K562 (cell line): ENCODE results near the gene NAA15. TPM values are rescaled to one million over a fixed set of nuclear protein-coding genes. Genes with fewer than 3 reads are reported as not detected.

Source experiments
- ATAC-seq: fragments of 200-7000 bp; cut with Tn5 transposase; 3 replicates; pipeline ENCODE4 v1.9.1; 2020; ENCODE audit warnings: moderate library complexity
- BruUV-seq: library from RNA; stranded (reverse); fragments of 400-500 nt; replicated peaks from 2 replicates; lab custom pipeline; 2021; lab: Mats Ljungman, UMichigan
- CTCF ChIA-PET: fragments of 300-600 bp; formaldehyde crosslinking; extraction: SDS; loops from one replicate; lab custom pipeline; 2021; ENCODE audit warnings: low intra/inter-chr PET ratio; lab: Yijun Ruan, JAX
- POLR2A ChIA-PET: fragments of 300-600, 350-650 bp; sonication (Branson Sonifier 250); formaldehyde crosslinking; extraction: SDS; loops from one replicate; lab custom pipeline; 2021; ENCODE audit warnings: antibody characterized with exemption, inconsistent platforms; lab: Yijun Ruan, JAX
- DNase-seq, 4 experiments: peaks; one replicate each; pipeline versions ENCODE4 v3.0.0 to v3.0.0-alpha.2; 2011 to 2018; ENCODE audit warnings: low spot score in 3 of 4, mixed read lengths in 3 of 4; ENCODE audit errors: extremely low read depth in 1 of 4
- FAIRE-seq: peaks from 2 replicates; lab custom pipeline; 2011; peaks lifted over from hg19 to GRCh38; lab: Jason Lieb, UNC
- H2AFZ ChIP-seq: 2 replicates; pipeline ENCODE4 v1.6.0; 2011; ENCODE audit warnings: low read depth, low read length, control low read depth, inconsistent platforms
- H3K27ac ChIP-seq: fragments of 200-600 bp; 3 replicates; pipeline ENCODE4 v1.8.0; 2011; ENCODE audit warnings: low read depth, mild to moderate bottlenecking, control low read depth, inconsistent platforms, low read length, moderate library complexity, mixed read lengths; ENCODE audit errors: extremely low read depth
- H3K27me3 ChIP-seq, 2 experiments: fragments of 300-600 bp in 1 of 2; 2 replicates in 1 of 2; 3 replicates in 1 of 2; pipeline versions ENCODE4 v1.6.0 to v1.8.0; 2011; ENCODE audit warnings: inconsistent platforms in 2 of 2, low read length in 2 of 2, mild to moderate bottlenecking in 1 of 2, mixed read lengths in 1 of 2, moderate library complexity in 1 of 2; ENCODE audit not compliant: control insufficient read depth in 2 of 2, insufficient read depth in 2 of 2
- H3K36me3 ChIP-seq: fragments of 300-600 bp; 3 replicates; pipeline ENCODE4 v1.8.0; 2011; ENCODE audit warnings: mild to moderate bottlenecking, low read length, inconsistent platforms; ENCODE audit not compliant: control insufficient read depth, insufficient read depth
- H3K4me1 ChIP-seq, 2 experiments: fragments of 200-600 bp in 1 of 2; replicated peaks in 1 of 2; 2 replicates in 1 of 2; 3 replicates in 1 of 2; pipeline versions ENCODE4 v1.5.1 to v1.8.0; 2011; ENCODE audit warnings: inconsistent platforms in 2 of 2, low read length in 2 of 2, mild to moderate bottlenecking in 1 of 2, mixed read lengths in 1 of 2, moderate library complexity in 1 of 2; ENCODE audit not compliant: control insufficient read depth in 2 of 2, insufficient read depth in 2 of 2
- H3K4me2 ChIP-seq: 2 replicates; pipeline ENCODE4 v1.6.1; 2011; ENCODE audit warnings: low read length, control low read depth, inconsistent platforms, mixed read lengths; ENCODE audit not compliant: insufficient read depth
- H3K4me3 ChIP-seq: fragments of 200-600 bp; sonication (generic), shearing (Covaris generic); 2 replicates; pipeline ENCODE4 v1.5.1; 2016; ENCODE audit warnings: control low read depth, inconsistent platforms
- H3K79me2 ChIP-seq: fragments of 200-600 bp; 3 replicates; pipeline ENCODE4 v1.8.0; 2011; ENCODE audit warnings: low read length, inconsistent platforms; ENCODE audit not compliant: control insufficient read depth, insufficient read depth
- H3K9ac ChIP-seq, 2 experiments: 2 replicates each; pipeline versions ENCODE4 v1.6.0 to v1.6.1; 2011; ENCODE audit warnings: low read depth in 2 of 2, low read length in 2 of 2, control low read depth in 1 of 2, inconsistent platforms in 1 of 2, mild to moderate bottlenecking in 1 of 2, mixed read lengths in 1 of 2; ENCODE audit not compliant: insufficient read depth in 1 of 2
- H3K9me1 ChIP-seq: one replicate; pipeline ENCODE4 v1.6.0; 2011; ENCODE audit warnings: inconsistent platforms, mild to moderate bottlenecking, low read length, moderate library complexity; ENCODE audit not compliant: control insufficient read depth, insufficient read depth
- H3K9me3 ChIP-seq: replicated peaks from 2 replicates; pipeline ENCODE4 v1.5.1; 2011; ENCODE audit warnings: low read depth, low read length, inconsistent platforms; ENCODE audit not compliant: control insufficient read depth, insufficient read depth
- H4K20me1 ChIP-seq: replicated peaks from 2 replicates; pipeline ENCODE4 v1.6.1; 2011; ENCODE audit warnings: low read length, inconsistent platforms, mixed read lengths; ENCODE audit not compliant: control insufficient read depth, insufficient read depth
- MAFG ChIP-seq: fragments of 450-650 bp; conservative IDR thresholded peaks from 2 replicates; pipeline ENCODE4 v1.6.1; 2016; ENCODE audit warnings: missing genetic modification characterization, missing compliant biosample characterization
- ZBTB33 ChIP-seq: sonication (generic); formaldehyde crosslinking; IDR thresholded peaks from 2 replicates; pipeline ENCODE4 v1.8.1; 2023; ENCODE audit warnings: mild to moderate bottlenecking, missing genetic modification reagents
- ZNF384 ChIP-seq: IDR thresholded peaks from 2 replicates; pipeline ENCODE4 v1.6.1; 2012; ENCODE audit warnings: low read depth, low read length, improper control_type of control experiment
- WGBS: fragments of 100-300 bp; shearing (Covaris generic); methylation state at CpG from one replicate; pipeline ENCODE4 v1.1.6; 2016; ENCODE audit warnings: low coverage, mixed read lengths; ENCODE audit not compliant: insufficient coverage; ENCODE audit errors: missing lambda C conversion rate; 5-methylcytosine and 5-hydroxymethylcytosine counted together
- in situ Hi-C: fragments of 300-500 bp; cut with MboI; formaldehyde crosslinking; loops from 4 replicates; pipeline ENCODE4 v1.15.0; 2018; ENCODE audit warnings: inconsistent platforms, mixed read lengths
- intact Hi-C: fragments of 100-400 bp; cut with micrococcal nuclease; formaldehyde crosslinking; loops from 2 replicates; pipeline ENCODE4 v1.14.2; 2022
- polyA plus RNA-seq, 8 experiments: library from polyadenylated mRNA; depleted of rRNA in 4 of 8; stranded (reverse) in 5 of 8; unstranded in 3 of 8; fragments of >200 nt; fragmentation: Nextera tagmentation in 2 of 8; fragmentation: Illumina TruSeq in 1 of 8; extraction: Ambion mirVana in 2 of 8; extraction: Trizol in 1 of 8; gene quantifications; 2 replicates each; pipeline versions ENCODE4 v1.2.1 to v1.2.3, GENCODE V29; 2011 to 2014; ENCODE audit warnings: inconsistent platforms in 1 of 8, missing spikeins in 1 of 8
- total RNA-seq, 7 experiments: library from RNA; depleted of rRNA in 6 of 7; stranded (reverse); fragments of >200 nt in 6 of 7; fragmentation: Illumina TruSeq in 2 of 7; extraction: Trizol in 2 of 7; gene quantifications; 2 replicates each; pipeline versions ENCODE4 v1.2.1 to v1.2.3, GENCODE V29; 2011 to 2021; ENCODE audit warnings: low replicate concordance in 1 of 7
- TF ChIP-seq, protein P1 (sequence below), 2 experiments: fragments of 450-650 bp in 1 of 2; sonication (generic) in 1 of 2; formaldehyde crosslinking in 1 of 2; IDR thresholded peaks; 2 replicates each; pipeline versions ENCODE4 v1.7.1 to v1.9.0; 2016 to 2022; ENCODE audit warnings: inconsistent platforms in 1 of 2, mild to moderate bottlenecking in 1 of 2, missing genetic modification reagents in 1 of 2

NAA15 gene
- total and polyA plus RNA-seq, 9 of the 15 experiments (the other 6 are each of a cell fraction or from before 2014, with no cell fraction given), result 37.8 to 117 (median 63.2) TPM

DNA sequence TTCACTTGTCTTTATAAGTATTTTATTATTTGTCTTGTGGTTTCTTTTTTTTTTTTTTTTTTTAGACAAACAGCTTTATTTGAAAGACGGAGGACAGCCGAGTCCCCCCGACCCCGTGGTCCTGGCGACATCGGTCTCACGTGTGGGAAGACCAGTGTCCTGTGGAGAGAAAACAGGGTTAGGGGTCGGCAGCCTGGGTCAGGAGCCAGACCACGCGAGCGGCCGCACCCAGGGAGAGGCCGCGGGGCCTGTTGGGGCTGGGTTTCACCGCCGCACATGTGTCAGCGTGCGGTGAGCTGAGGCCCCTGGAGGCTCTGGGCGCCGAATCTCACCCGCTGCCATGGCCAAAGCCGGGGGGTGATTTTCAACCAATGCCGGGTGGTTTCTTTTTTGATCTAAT is 134.8 kb downstream of the NAA15 start:
- Histone ChIP-seq H3K9ac (no peak overlapping the region), H3K4me2 (no peak overlapping the region), H4K20me1 (no peaks in the 10 kb centered on the region), H2AFZ (no peak overlapping the region), H3K27ac (no peak overlapping the region), H3K4me3 (no peak overlapping the region), H3K9me3 (peaks cover 9% of the 10 kb centered on the region), H3K36me3 (0 out of 3 replicates have a peak, but pooled peaks cover 7% of the 10 kb centered on the region), H3K27me3 (no peaks in the 10 kb centered on the region), H3K4me1 (no peaks in the 10 kb centered on the region), H3K79me2 (no peaks in the 10 kb centered on the region), H3K9me1 (no peaks in the 10 kb centered on the region)
- TF ChIP-seq, protein P1, sequence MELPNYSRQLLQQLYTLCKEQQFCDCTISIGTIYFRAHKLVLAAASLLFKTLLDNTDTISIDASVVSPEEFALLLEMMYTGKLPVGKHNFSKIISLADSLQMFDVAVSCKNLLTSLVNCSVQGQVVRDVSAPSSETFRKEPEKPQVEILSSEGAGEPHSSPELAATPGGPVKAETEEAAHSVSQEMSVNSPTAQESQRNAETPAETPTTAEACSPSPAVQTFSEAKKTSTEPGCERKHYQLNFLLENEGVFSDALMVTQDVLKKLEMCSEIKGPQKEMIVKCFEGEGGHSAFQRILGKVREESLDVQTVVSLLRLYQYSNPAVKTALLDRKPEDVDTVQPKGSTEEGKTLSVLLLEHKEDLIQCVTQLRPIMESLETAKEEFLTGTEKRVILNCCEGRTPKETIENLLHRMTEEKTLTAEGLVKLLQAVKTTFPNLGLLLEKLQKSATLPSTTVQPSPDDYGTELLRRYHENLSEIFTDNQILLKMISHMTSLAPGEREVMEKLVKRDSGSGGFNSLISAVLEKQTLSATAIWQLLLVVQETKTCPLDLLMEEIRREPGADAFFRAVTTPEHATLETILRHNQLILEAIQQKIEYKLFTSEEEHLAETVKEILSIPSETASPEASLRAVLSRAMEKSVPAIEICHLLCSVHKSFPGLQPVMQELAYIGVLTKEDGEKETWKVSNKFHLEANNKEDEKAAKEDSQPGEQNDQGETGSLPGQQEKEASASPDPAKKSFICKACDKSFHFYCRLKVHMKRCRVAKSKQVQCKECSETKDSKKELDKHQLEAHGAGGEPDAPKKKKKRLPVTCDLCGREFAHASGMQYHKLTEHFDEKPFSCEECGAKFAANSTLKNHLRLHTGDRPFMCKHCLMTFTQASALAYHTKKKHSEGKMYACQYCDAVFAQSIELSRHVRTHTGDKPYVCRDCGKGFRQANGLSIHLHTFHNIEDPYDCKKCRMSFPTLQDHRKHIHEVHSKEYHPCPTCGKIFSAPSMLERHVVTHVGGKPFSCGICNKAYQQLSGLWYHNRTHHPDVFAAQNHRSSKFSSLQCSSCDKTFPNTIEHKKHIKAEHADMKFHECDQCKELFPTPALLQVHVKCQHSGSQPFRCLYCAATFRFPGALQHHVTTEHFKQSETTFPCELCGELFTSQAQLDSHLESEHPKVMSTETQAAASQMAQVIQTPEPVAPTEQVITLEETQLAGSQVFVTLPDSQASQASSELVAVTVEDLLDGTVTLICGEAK (IDR thresholded peaks at IDR 0.05), result no peak
- TF ChIP-seq, protein P1 (CRISPR knock-in tag; IDR thresholded peaks at IDR 0.05), result peak; percentile 78
- 0 out of 2 replicates have a peak, but pooled peaks have one; percentile 6 for TF ChIP-seq ZNF384
- peak; percentile 67 for TF ChIP-seq ZBTB33 (CRISPR knock-in tag)
- TF ChIP-seq MAFG (tag), result no peak
- BruUV-seq, result no TSS peak
- ChIA-PET POLR2A (no interaction called here), CTCF (no interaction called here)
- intact Hi-C loops (no loop called here), in situ Hi-C loops (no loop called here)
- ATAC-seq (no peak), FAIRE-seq (no peak), DNase-seq (peak in 2 of 4 experiments; percentile 12 to 20)
- WGBS, result 95% methylated on average over 16 of the region's 23 CpGs
